Measurements from ENCODE around the gene WDR3. TPM values are rescaled to one million over a fixed set of nuclear protein-coding genes. Genes with fewer than 3 reads are reported as not detected.

The WDR3 gene
- total RNA-seq, 2 donors from 2014 or later = 29.9 to 32.9 TPM

GRCh38 chr1:117981455-117982192, 52.1 kb downstream of the WDR3 start:
- H3K9me3 Mint-ChIP-seq = no peaks in the 10 kb centered on the region
- Histone ChIP-seq H3K27me3 (ENCODE audit: control insufficient read depth, insufficient read depth, low read length, poor library complexity, severe bottlenecking) (no peaks in the 10 kb centered on the region), H3K36me3 (ENCODE audit: control insufficient read depth, insufficient read depth, low read length) (no peaks in the 10 kb centered on the region), H3K9ac (ENCODE audit: extremely low read depth, low read length, poor library complexity, severe bottlenecking) (no peak overlapping the region), H3K4me3 (ENCODE audit: low read length) (no peak overlapping the region), H3K4me1 (ENCODE audit: control insufficient read depth, insufficient read depth, low read length) (no peaks in the 10 kb centered on the region), H3K27ac (ENCODE audit: low read depth, low read length) (no peak overlapping the region), H3K9me3 (ENCODE audit: control insufficient read depth, low read length) (no peaks in the 10 kb centered on the region)
- H3K27me3 Mint-ChIP-seq (ENCODE audit: insufficient read depth) = no peaks in the 10 kb centered on the region
- WGBS, 2 experiments (ENCODE audit: insufficient coverage in 1 of 2, insufficient read length in 1 of 2) = 96 to 100% methylated on average over 1 to 4 of the region's 5 CpGs
- DNase-seq = no peak
- no peak for TF ChIP-seq CTCF (conservative IDR thresholded peaks at IDR 0.05)
- no peaks in the 10 kb centered on the region for H3K4me1 Mint-ChIP-seq
- H3K4me3 Mint-ChIP-seq = no peak overlapping the region
- no peak overlapping the region for H3K27ac Mint-ChIP-seq
- no peaks in the 10 kb centered on the region for H3K36me3 Mint-ChIP-seq (ENCODE audit: low read depth)

GRCh38 chr1:117985239-117985638, 55.7 kb downstream of the WDR3 start:
- Mint-ChIP-seq H3K4me3 (no peak overlapping the region), H3K4me1 (no peaks in the 10 kb centered on the region), H3K27me3 (ENCODE audit: insufficient read depth) (no peaks in the 10 kb centered on the region), H3K36me3 (ENCODE audit: low read depth) (no peaks in the 10 kb centered on the region), H3K9me3 (no peaks in the 10 kb centered on the region), H3K27ac (no peak overlapping the region)
- no peak for TF ChIP-seq CTCF (conservative IDR thresholded peaks at IDR 0.05)
- H3K27ac ChIP-seq (ENCODE audit: low read depth, low read length) = no peak overlapping the region
- WGBS, 2 experiments (ENCODE audit: insufficient coverage in 1 of 2, insufficient read length in 1 of 2) = 77% methylated on average over 1 of the region's 1 CpG; no CpG with 5 or more reads in 1 of the 2 experiments
- no peaks in the 10 kb centered on the region for H3K9me3 ChIP-seq (ENCODE audit: control insufficient read depth, low read length)
- H3K36me3 ChIP-seq (ENCODE audit: control insufficient read depth, insufficient read depth, low read length) = no peaks in the 10 kb centered on the region
- no peak overlapping the region for H3K4me3 ChIP-seq (ENCODE audit: low read length)
- H3K4me1 ChIP-seq (ENCODE audit: control insufficient read depth, insufficient read depth, low read length) = no peaks in the 10 kb centered on the region
- no peak overlapping the region for H3K9ac ChIP-seq (ENCODE audit: extremely low read depth, low read length, poor library complexity, severe bottlenecking)
- no peaks in the 10 kb centered on the region for H3K27me3 ChIP-seq (ENCODE audit: control insufficient read depth, insufficient read depth, low read length, poor library complexity, severe bottlenecking)
- DNase-seq = no peak

- Mint-ChIP-seq H3K4me1 (no peaks in the 10 kb centered on the region), H3K27ac (no peak overlapping the region), H3K4me3 (no peak overlapping the region)
These were observed 56.4 kb downstream of the WDR3 start for GRCh38 chr1:117985973-117986372.

More at GRCh38 chr1:117985973-117986372, 56.4 kb downstream of the WDR3 start:
- Mint-ChIP-seq H3K36me3 (ENCODE audit: low read depth) (no peaks in the 10 kb centered on the region), H3K27me3 (ENCODE audit: insufficient read depth) (no peaks in the 10 kb centered on the region), H3K9me3 (no peaks in the 10 kb centered on the region)
- no peaks in the 10 kb centered on the region for H3K27me3 ChIP-seq (ENCODE audit: control insufficient read depth, insufficient read depth, low read length, poor library complexity, severe bottlenecking)
- H3K4me3 ChIP-seq (ENCODE audit: low read length) = no peak overlapping the region
- no peak for DNase-seq
- H3K27ac ChIP-seq (ENCODE audit: low read depth, low read length) = no peak overlapping the region
- no peaks in the 10 kb centered on the region for H3K4me1 ChIP-seq (ENCODE audit: control insufficient read depth, insufficient read depth, low read length)
- H3K36me3 ChIP-seq (ENCODE audit: control insufficient read depth, insufficient read depth, low read length) = no peaks in the 10 kb centered on the region
- H3K9me3 ChIP-seq (ENCODE audit: control insufficient read depth, low read length) = no peaks in the 10 kb centered on the region
- WGBS, 2 experiments (ENCODE audit: insufficient coverage in 1 of 2, insufficient read length in 1 of 2) = 88 to 90% methylated on average over 3 of the region's 3 CpGs
- no peak for TF ChIP-seq CTCF (conservative IDR thresholded peaks at IDR 0.05)
- H3K9ac ChIP-seq (ENCODE audit: extremely low read depth, low read length, poor library complexity, severe bottlenecking) = no peak overlapping the region
